ENCODE results near the gene RNF8.

DNA sequence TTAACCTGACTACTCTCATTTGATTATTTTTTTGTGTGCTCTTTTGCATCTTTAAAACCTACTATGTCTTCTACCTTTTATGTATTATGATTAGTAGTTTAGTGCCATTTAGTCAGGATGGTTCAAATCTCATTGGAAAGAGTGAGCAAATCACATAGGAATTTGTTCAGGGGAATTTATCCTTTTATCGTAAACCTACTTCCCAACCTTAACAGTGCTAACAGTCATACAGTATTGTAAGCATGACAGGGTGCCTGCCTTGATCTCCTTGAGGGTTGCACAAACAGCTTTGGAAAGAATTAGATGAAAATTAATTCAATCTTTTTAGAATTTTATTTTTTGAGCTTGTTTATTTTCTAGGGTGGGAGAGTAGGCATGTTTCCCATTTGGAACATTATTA is 18.3 kb downstream of the RNF8 start:
- TF ChIP-seq, protein P1, sequence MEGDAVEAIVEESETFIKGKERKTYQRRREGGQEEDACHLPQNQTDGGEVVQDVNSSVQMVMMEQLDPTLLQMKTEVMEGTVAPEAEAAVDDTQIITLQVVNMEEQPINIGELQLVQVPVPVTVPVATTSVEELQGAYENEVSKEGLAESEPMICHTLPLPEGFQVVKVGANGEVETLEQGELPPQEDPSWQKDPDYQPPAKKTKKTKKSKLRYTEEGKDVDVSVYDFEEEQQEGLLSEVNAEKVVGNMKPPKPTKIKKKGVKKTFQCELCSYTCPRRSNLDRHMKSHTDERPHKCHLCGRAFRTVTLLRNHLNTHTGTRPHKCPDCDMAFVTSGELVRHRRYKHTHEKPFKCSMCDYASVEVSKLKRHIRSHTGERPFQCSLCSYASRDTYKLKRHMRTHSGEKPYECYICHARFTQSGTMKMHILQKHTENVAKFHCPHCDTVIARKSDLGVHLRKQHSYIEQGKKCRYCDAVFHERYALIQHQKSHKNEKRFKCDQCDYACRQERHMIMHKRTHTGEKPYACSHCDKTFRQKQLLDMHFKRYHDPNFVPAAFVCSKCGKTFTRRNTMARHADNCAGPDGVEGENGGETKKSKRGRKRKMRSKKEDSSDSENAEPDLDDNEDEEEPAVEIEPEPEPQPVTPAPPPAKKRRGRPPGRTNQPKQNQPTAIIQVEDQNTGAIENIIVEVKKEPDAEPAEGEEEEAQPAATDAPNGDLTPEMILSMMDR (IDR thresholded peaks at IDR 0.05; ENCODE audit: borderline replicate concordance, extremely low read depth, low read length, poor library complexity, severe bottlenecking), result no peak
- TF ChIP-seq EZH2 (IDR thresholded peaks at IDR 0.05; ENCODE audit: borderline replicate concordance, low read depth, low read length, severe bottlenecking), result no peak
